Endodermal cell (in vitro differentiated cells): ENCODE measurements around the gene SDHB. TPM values are rescaled to one million over a fixed set of nuclear protein-coding genes. Genes with fewer than 3 reads are reported as not detected.
A peak's percentile ranks its signal among the peaks of the same experiment; 100 is the strongest.

Experiments used
- DNase-seq: peaks from one replicate; pipeline ENCODE4 v3.0.0-alpha.2; 2017
- H3K27ac ChIP-seq: 2 replicates; pipeline ENCODE4 v1.5.1; 2013; ENCODE audit warnings: mild to moderate bottlenecking, low read depth, low read length, moderate library complexity
- H3K27me3 ChIP-seq: 2 replicates; pipeline ENCODE4 v1.6.1; 2013; ENCODE audit warnings: mild to moderate bottlenecking, low read length, moderate library complexity; ENCODE audit not compliant: insufficient read depth, control insufficient read depth, poor library complexity, severe bottlenecking
- H3K36me3 ChIP-seq: 2 replicates; pipeline ENCODE4 v1.7.0; 2013; ENCODE audit warnings: mild to moderate bottlenecking, low read length, moderate library complexity; ENCODE audit not compliant: control insufficient read depth, insufficient read depth
- H3K4me1 ChIP-seq: one replicate; pipeline ENCODE4 v1.7.0; 2013; ENCODE audit warnings: low read length; ENCODE audit not compliant: control insufficient read depth, insufficient read depth
- H3K4me3 ChIP-seq: 2 replicates; pipeline ENCODE4 v1.5.1; 2013; ENCODE audit warnings: mild to moderate bottlenecking, low read length, moderate library complexity
- H3K9ac ChIP-seq: 2 replicates; pipeline ENCODE4 v1.6.1; 2013; ENCODE audit warnings: mild to moderate bottlenecking, low read length, moderate library complexity; ENCODE audit not compliant: poor library complexity, severe bottlenecking; ENCODE audit errors: extremely low read depth
- H3K9me3 ChIP-seq: 2 replicates; pipeline ENCODE4 v1.6.1; 2013; ENCODE audit warnings: mild to moderate bottlenecking, low read length, moderate library complexity; ENCODE audit not compliant: control insufficient read depth
- H3K27ac Mint-ChIP-seq: 2 replicates; pipeline ENCODE4 v1.8.0; 2020; ENCODE audit warnings: mixed read lengths
- H3K27me3 Mint-ChIP-seq: 2 replicates; pipeline ENCODE4 v1.8.0; 2021; ENCODE audit warnings: mild to moderate bottlenecking, mixed read lengths; ENCODE audit not compliant: insufficient read depth
- H3K36me3 Mint-ChIP-seq: 2 replicates; pipeline ENCODE4 v1.8.0; 2020; ENCODE audit warnings: low read depth, mixed read lengths
- H3K4me1 Mint-ChIP-seq: 2 replicates; pipeline ENCODE4 v1.8.0; 2020; ENCODE audit warnings: mixed read lengths
- H3K4me3 Mint-ChIP-seq: 2 replicates; pipeline ENCODE4 v1.8.0; 2020; ENCODE audit warnings: mild to moderate bottlenecking, moderate library complexity, mixed read lengths
- H3K9me3 Mint-ChIP-seq: 2 replicates; pipeline ENCODE4 v1.8.0; 2020; ENCODE audit warnings: mild to moderate bottlenecking, mixed read lengths
- CTCF ChIP-seq: fragments of 200-600 bp; sonication (generic); conservative IDR thresholded peaks from 2 replicates; pipeline ENCODE4 v1.5.0; 2021; ENCODE audit warnings: antibody characterized with exemption, mild to moderate bottlenecking
- WGBS, 2 experiments: methylation state at CpG; one replicate each; pipeline versions ENCODE4 v1.1.5 to v1.1.7; 2013; ENCODE audit warnings: missing lambda C conversion rate in 2 of 2, mixed read lengths in 1 of 2; ENCODE audit not compliant: insufficient coverage in 1 of 2, insufficient read length in 1 of 2; 5-methylcytosine and 5-hydroxymethylcytosine counted together
- total RNA-seq, 2 donors: library from RNA; stranded (reverse); fragmentation: NEBNext Ultra II Directional in 1 of 2; extraction: Animal tissue kit (Norgen Biotek cat#: 25700) in 1 of 2; gene quantifications; 2 replicates in 1 of 2; 3 replicates in 1 of 2; pipeline ENCODE4 v1.2.1, GENCODE V29; 2021

The SDHB gene
- total RNA-seq, 2 donors from 2014 or later, result 68.5 to 75.2 TPM

GRCh38 chr1:16979475-16980327 is 74.1 kb downstream of the SDHB start:
- DNase-seq, result peak; percentile 73
- Mint-ChIP-seq H3K9me3 (no peaks in the 10 kb centered on the region), H3K4me3 (peak overlapping the region; percentile 74), H3K27me3 (no peaks in the 10 kb centered on the region), H3K4me1 (peaks cover 3% of the 10 kb centered on the region), H3K27ac (peak overlapping the region; percentile 30), H3K36me3 (peaks cover 16% of the 10 kb centered on the region)
- peak overlapping the region; percentile 92 for H3K4me3 ChIP-seq
- no peak for TF ChIP-seq CTCF
- H3K27me3 ChIP-seq, result no peaks in the 10 kb centered on the region
- H3K9me3 ChIP-seq, result no peaks in the 10 kb centered on the region
- 0 to 6% methylated on average over 18 to 43 of the region's 44 CpGs for WGBS, 2 experiments
- H3K4me1 ChIP-seq, result peaks cover 7% of the 10 kb centered on the region
- H3K36me3 ChIP-seq, result peaks cover 23% of the 10 kb centered on the region
- peak overlapping the region; percentile 87 for H3K9ac ChIP-seq
- no peak overlapping the region for H3K27ac ChIP-seq

- WGBS, 2 experiments, result 63 to 66% methylated on average over 11 to 20 of the region's 20 CpGs
- Histone ChIP-seq H3K27me3 (no peaks in the 10 kb centered on the region), H3K36me3 (peaks cover 23% of the 10 kb centered on the region), H3K27ac (peak overlapping the region; percentile 32), H3K9ac (peak overlapping the region; percentile 87), H3K4me3 (peak overlapping the region; percentile 92), H3K9me3 (no peaks in the 10 kb centered on the region), H3K4me1 (peaks cover 7% of the 10 kb centered on the region)
- Mint-ChIP-seq H3K4me1 (peaks cover 3% of the 10 kb centered on the region), H3K4me3 (peak overlapping the region; percentile 74), H3K27ac (no peak overlapping the region), H3K9me3 (no peaks in the 10 kb centered on the region), H3K36me3 (peaks cover 16% of the 10 kb centered on the region), H3K27me3 (no peaks in the 10 kb centered on the region)
- no peak for DNase-seq
- TF ChIP-seq CTCF, result no peak
Measured at GRCh38 chr1:16978567-16979474, 75.0 kb downstream of the SDHB start.

- 86 to 95% methylated on average over 2 to 4 of the region's 4 CpGs for WGBS, 2 experiments
- H3K27ac Mint-ChIP-seq, result no peak overlapping the region
Measured at GRCh38 chr1:16978139-16978538, 75.7 kb downstream of the SDHB start.

More at GRCh38 chr1:16978139-16978538, 75.7 kb downstream of the SDHB start:
- Histone ChIP-seq H3K36me3 (peaks cover 28% of the 10 kb centered on the region), H3K27me3 (no peaks in the 10 kb centered on the region), H3K4me1 (peaks cover 7% of the 10 kb centered on the region), H3K4me3 (peak overlapping the region; percentile 92), H3K27ac (peak overlapping the region; percentile 32), H3K9ac (no peak overlapping the region), H3K9me3 (no peaks in the 10 kb centered on the region)
- Mint-ChIP-seq H3K4me3 (peak overlapping the region; percentile 74), H3K36me3 (peaks cover 20% of the 10 kb centered on the region), H3K27me3 (no peaks in the 10 kb centered on the region), H3K4me1 (peaks cover 3% of the 10 kb centered on the region), H3K9me3 (no peaks in the 10 kb centered on the region)
- TF ChIP-seq CTCF, result no peak
- DNase-seq, result no peak
